Keratinocyte (primary cell): ENCODE measurements around the gene CCDC15. TPM values are rescaled to one million over a fixed set of nuclear protein-coding genes. Genes with fewer than 3 reads are reported as not detected.

Source experiments
- DNase-seq: peaks from one replicate; pipeline ENCODE4 v3.0.0-alpha.2; 2011; ENCODE audit warnings: low read depth, missing footprints, low spot score
- FAIRE-seq: peaks from 2 replicates; lab custom pipeline; 2011; peaks lifted over from hg19 to GRCh38; lab: Jason Lieb, UNC
- H2AFZ ChIP-seq: 2 replicates; pipeline ENCODE4 v1.6.0; 2012; ENCODE audit warnings: low read length, control low read depth, inconsistent platforms; ENCODE audit not compliant: control insufficient read depth
- H3K27ac ChIP-seq: 2 replicates; pipeline ENCODE4 v1.5.1; 2011; ENCODE audit warnings: low read length; ENCODE audit not compliant: control insufficient read depth, insufficient read depth
- H3K27me3 ChIP-seq: 3 replicates; pipeline ENCODE4 v1.6.0; 2011; ENCODE audit warnings: low read length; ENCODE audit not compliant: control insufficient read depth, insufficient read depth; ENCODE audit errors: extremely low read depth
- H3K36me3 ChIP-seq, 2 experiments: 2 replicates in 1 of 2; 3 replicates in 1 of 2; pipeline ENCODE4 v1.5.1; 2011; ENCODE audit warnings: low read length in 2 of 2, mild to moderate bottlenecking in 1 of 2; ENCODE audit not compliant: control insufficient read depth in 2 of 2, insufficient read depth in 2 of 2; ENCODE audit errors: extremely low read depth in 1 of 2
- H3K4me1 ChIP-seq: 3 replicates; pipeline ENCODE4 v1.5.1; 2011; ENCODE audit warnings: low read length; ENCODE audit not compliant: control insufficient read depth, insufficient read depth; ENCODE audit errors: extremely low read depth
- H3K4me2 ChIP-seq: 3 replicates; pipeline ENCODE4 v1.6.0; 2011; ENCODE audit warnings: low read depth, low read length; ENCODE audit not compliant: control insufficient read depth, insufficient read depth; ENCODE audit errors: extremely low read depth
- H3K4me3 ChIP-seq, 3 experiments: fragments of 200-600 bp in 1 of 3; sonication (generic) in 1 of 3; 2 replicates in 2 of 3; 3 replicates in 1 of 3; pipeline ENCODE4 v1.5.1; 2011 to 2016; ENCODE audit warnings: low read length in 3 of 3, mild to moderate bottlenecking in 3 of 3, control low read depth in 2 of 3, inconsistent platforms in 1 of 3, low read depth in 1 of 3, mixed read lengths in 1 of 3, mixed run types in 1 of 3, moderate library complexity in 1 of 3; ENCODE audit not compliant: control insufficient read depth in 2 of 3, insufficient read depth in 2 of 3; ENCODE audit errors: extremely low read depth in 1 of 3
- H3K79me2 ChIP-seq: 2 replicates; pipeline ENCODE4 v1.6.0; 2012; ENCODE audit warnings: low read length; ENCODE audit not compliant: control insufficient read depth, insufficient read depth
- H3K9ac ChIP-seq: 3 replicates; pipeline ENCODE4 v1.6.0; 2011; ENCODE audit warnings: low read length; ENCODE audit not compliant: control insufficient read depth, insufficient read depth; ENCODE audit errors: extremely low read depth
- H3K9me1 ChIP-seq: 3 replicates; pipeline ENCODE4 v1.6.0; 2011; ENCODE audit warnings: low read length; ENCODE audit not compliant: control insufficient read depth, insufficient read depth; ENCODE audit errors: extremely low read depth
- H3K9me3 ChIP-seq: 2 replicates; pipeline ENCODE4 v1.5.1; 2012; ENCODE audit warnings: low read depth, low read length; ENCODE audit not compliant: control insufficient read depth
- H4K20me1 ChIP-seq: 3 replicates; pipeline ENCODE4 v1.6.0; 2011; ENCODE audit warnings: low read length; ENCODE audit not compliant: control insufficient read depth, insufficient read depth; ENCODE audit errors: extremely low read depth
- CTCF ChIP-seq, 3 experiments: IDR thresholded peaks in 1 of 3; conservative IDR thresholded peaks in 1 of 3; optimal IDR thresholded peaks in 1 of 3; 2 replicates in 2 of 3; 3 replicates in 1 of 3; pipeline versions ENCODE3 to v1.5.1; 2011; ENCODE audit warnings: low read length in 3 of 3, mild to moderate bottlenecking in 3 of 3, moderate library complexity in 2 of 3, control low read depth in 1 of 3, inconsistent platforms in 1 of 3; ENCODE audit not compliant: insufficient read depth in 2 of 3; ENCODE audit errors: extremely low read depth in 1 of 3
- EZH2 ChIP-seq: IDR thresholded peaks from one replicate; pipeline ENCODE4 v1.6.1; 2012; ENCODE audit warnings: inconsistent platforms, mild to moderate bottlenecking, low read length, moderate library complexity
- dilution Hi-C: fragments of 300-500 bp; cut with MboI; formaldehyde crosslinking; loops from one replicate; pipeline ENCODE4 v1.7.0; 2020; ENCODE audit warnings: low sequenced_read_pairs; ENCODE audit not compliant: extremely low pct_ligation_motif_present
- polyA plus RNA-seq, 5 experiments: library from polyadenylated mRNA; depleted of rRNA in 3 of 5; stranded (reverse) in 3 of 5; stranded (forward) in 1 of 5; unstranded in 1 of 5; fragments of >200 nt; gene quantifications; 1 replicate in 1 of 5; 2 replicates in 3 of 5; 3 replicates in 1 of 5; pipeline versions ENCODE4 v1.2.1 to v1.2.3, GENCODE V29; 2011 to 2012; ENCODE audit warnings: missing spikeins in 2 of 5, low read depth in 1 of 5, low replicate concordance in 1 of 5

The CCDC15 gene
- polyA plus RNA-seq, 1 donor (not counting 4 experiments of a cell fraction or from before 2014, with no cell fraction given) = 2.0 TPM

GRCh38 chr11:124971810-124972209 lies 17.8 kb downstream of the CCDC15 start:
- no peak overlapping the region for H2AFZ ChIP-seq
- H3K27me3 ChIP-seq = no peaks in the 10 kb centered on the region
- H3K4me3 ChIP-seq = no peak overlapping the region
- no peak overlapping the region for H3K4me2 ChIP-seq
- no peak for FAIRE-seq
- H3K36me3 ChIP-seq = no peaks in the 10 kb centered on the region
- TF ChIP-seq EZH2 = no peak
- no peak for TF ChIP-seq CTCF (optimal IDR thresholded peaks at IDR 0.05 in 1 of 3, IDR thresholded peaks at IDR 0.05 in 1 of 3, conservative IDR thresholded peaks at IDR 0.05 in 1 of 3; ENCODE audit: extremely low read depth in 1 of 3, insufficient read depth in 2 of 3, low read length in 3 of 3)
- H3K27ac ChIP-seq = no peak overlapping the region
- H3K9me1 ChIP-seq = no peaks in the 10 kb centered on the region
- dilution Hi-C loops = no loop called here
- no peaks in the 10 kb centered on the region for H3K79me2 ChIP-seq
- H4K20me1 ChIP-seq = no peaks in the 10 kb centered on the region
- no peaks in the 10 kb centered on the region for H3K9me3 ChIP-seq
- H3K9ac ChIP-seq = no peak overlapping the region
- DNase-seq = no peak
- no peaks in the 10 kb centered on the region for H3K4me1 ChIP-seq

GRCh38 chr11:124976531-124976930 lies 22.5 kb downstream of the CCDC15 start:
- DNase-seq = no peak
- Histone ChIP-seq H3K4me2 (no peak overlapping the region), H3K9me1 (no peaks in the 10 kb centered on the region), H3K4me3 (no peak overlapping the region), H3K27me3 (no peaks in the 10 kb centered on the region), H3K4me1 (no peaks in the 10 kb centered on the region), H3K27ac (no peak overlapping the region), H4K20me1 (no peaks in the 10 kb centered on the region), H3K79me2 (no peaks in the 10 kb centered on the region), H3K9ac (no peak overlapping the region), H3K9me3 (no peaks in the 10 kb centered on the region), H3K36me3 (no peaks in the 10 kb centered on the region), H2AFZ (no peak overlapping the region)
- no peak for FAIRE-seq
- dilution Hi-C loops = no loop called here
- TF ChIP-seq CTCF (optimal IDR thresholded peaks at IDR 0.05 in 1 of 3, IDR thresholded peaks at IDR 0.05 in 1 of 3, conservative IDR thresholded peaks at IDR 0.05 in 1 of 3; ENCODE audit: extremely low read depth in 1 of 3, insufficient read depth in 2 of 3, low read length in 3 of 3) (no peak), EZH2 (no peak)
